Smooth muscle cell (in vitro differentiated cells): Measurements from ENCODE around the gene CA5A. TPM values are rescaled to one million over a fixed set of nuclear protein-coding genes. Genes with fewer than 3 reads are reported as not detected.
"Not testable (repeated sequence)": the region's sequence is repeated elsewhere in the genome, so short reads cannot be mapped to it uniquely, and the experiment has no call there.

ENCODE experiments used
- DNase-seq: peaks from one replicate; lab custom pipeline; 2025; ENCODE audit not compliant: unreplicated experiment; lab: John Stamatoyannopoulos, UW
- H2AFZ ChIP-seq: fragments of 200-600 bp; sonication (generic); 2 replicates; pipeline ENCODE4 v1.6.0; 2016; ENCODE audit warnings: antibody characterized with exemption, low read depth, mild to moderate bottlenecking
- H3F3A ChIP-seq: fragments of 200-600 bp; sonication (generic); 2 replicates; pipeline ENCODE4 v1.6.0; 2017; ENCODE audit warnings: antibody characterized with exemption, low read depth
- H3K27ac ChIP-seq: fragments of 200-600 bp; sonication (generic); 2 replicates; pipeline ENCODE4 v1.5.1; 2016; ENCODE audit warnings: low read depth, mild to moderate bottlenecking
- H3K27me3 ChIP-seq: fragments of 200-600 bp; sonication (generic); 2 replicates; pipeline ENCODE4 v1.6.1; 2016; ENCODE audit warnings: low read depth, mild to moderate bottlenecking
- H3K36me3 ChIP-seq: fragments of 200-600 bp; sonication (generic); 2 replicates; pipeline ENCODE4 v1.5.1; 2016; ENCODE audit warnings: low read depth
- H3K4me1 ChIP-seq: fragments of 200-600 bp; sonication (generic); 2 replicates; pipeline ENCODE4 v1.5.1; 2016; ENCODE audit warnings: low read depth
- H3K4me2 ChIP-seq: fragments of 200-600 bp; sonication (generic); 2 replicates; pipeline ENCODE4 v1.6.0; 2016; ENCODE audit warnings: mild to moderate bottlenecking
- H3K4me3 ChIP-seq: fragments of 200-600 bp; sonication (generic); 2 replicates; pipeline ENCODE4 v1.5.1; 2016; ENCODE audit warnings: mild to moderate bottlenecking
- H3K79me2 ChIP-seq: fragments of 200-600 bp; sonication (generic); 2 replicates; pipeline ENCODE4 v1.6.0; 2016; ENCODE audit warnings: low read depth, mild to moderate bottlenecking
- H3K9ac ChIP-seq: fragments of 200-600 bp; sonication (generic); 2 replicates; pipeline ENCODE4 v1.6.0; 2016; ENCODE audit warnings: low read depth
- H3K9me3 ChIP-seq: fragments of 200-600 bp; sonication (generic); replicated peaks from 2 replicates; pipeline ENCODE4 v1.5.1; 2016; ENCODE audit warnings: low read depth
- H4K20me1 ChIP-seq: fragments of 200-600 bp; sonication (generic); 2 replicates; pipeline ENCODE4 v1.6.0; 2016; ENCODE audit warnings: low read depth
- CTCF ChIP-seq: fragments of 200-600 bp; sonication (generic); IDR thresholded peaks from 2 replicates; pipeline ENCODE4 v1.5.1; 2017; ENCODE audit warnings: borderline replicate concordance, mild to moderate bottlenecking, antibody characterized with exemption; ENCODE audit not compliant: insufficient read depth, poor library complexity, severe bottlenecking
- WGBS: methylation state at CpG from one replicate; pipeline ENCODE4 v1.1.7; 2016; ENCODE audit warnings: low lambda C conversion rate; 5-methylcytosine and 5-hydroxymethylcytosine counted together
- polyA plus RNA-seq: library from polyadenylated mRNA; unstranded; fragments of >200 nt; fragmentation: Nextera tagmentation; extraction: Ambion mirVana; gene quantifications from 2 replicates; pipeline ENCODE4 v1.2.1, GENCODE V29; 2016
- total RNA-seq: library from RNA; depleted of rRNA; stranded (reverse); fragments of >200 nt; gene quantifications from 2 replicates; pipeline ENCODE4 v1.2.3, GENCODE V29; 2014

CA5A gene
- total and polyA plus RNA-seq, 2 experiments from 2014 or later: not detected

GRCh38 chr16:87891764-87892163 lies 44.6 kb downstream of the CA5A start:
- no peaks in the 10 kb centered on the region for H3K4me1 ChIP-seq
- H2AFZ ChIP-seq: no peak overlapping the region
- H3K79me2 ChIP-seq: no peaks in the 10 kb centered on the region
- H3K4me3 ChIP-seq: no peak overlapping the region
- H3F3A ChIP-seq: no peaks in the 10 kb centered on the region
- H3K36me3 ChIP-seq: no peaks in the 10 kb centered on the region
- no peaks in the 10 kb centered on the region for H3K27me3 ChIP-seq
- WGBS: 97% methylated on average over 21 of the region's 21 CpGs
- no peak overlapping the region for H3K4me2 ChIP-seq
- no peaks in the 10 kb centered on the region for H4K20me1 ChIP-seq
- TF ChIP-seq CTCF: no peak
- no peak for DNase-seq
- no peaks in the 10 kb centered on the region for H3K9me3 ChIP-seq
- no peak overlapping the region for H3K9ac ChIP-seq
- H3K27ac ChIP-seq: no peak overlapping the region

- 94% methylated on average over 10 of the region's 10 CpGs for WGBS
- not testable (repeated sequence) for H3K4me1 ChIP-seq, H3K27me3 ChIP-seq, H3K4me2 ChIP-seq, H3K4me3 ChIP-seq, H4K20me1 ChIP-seq, H2AFZ ChIP-seq, H3K27ac ChIP-seq, H3F3A ChIP-seq, H3K79me2 ChIP-seq, H3K36me3 ChIP-seq, H3K9ac ChIP-seq, DNase-seq, H3K9me3 ChIP-seq
- peak; percentile 26 for TF ChIP-seq CTCF
Observed at GRCh38 chr16:87889762-87890161, 46.6 kb downstream of the CA5A start.

- H3K79me2 ChIP-seq, H3K4me2 ChIP-seq, H3K9me3 ChIP-seq, H3K4me1 ChIP-seq, H3K27me3 ChIP-seq, H3K4me3 ChIP-seq, H3K36me3 ChIP-seq, H4K20me1 ChIP-seq, DNase-seq, H3F3A ChIP-seq, H2AFZ ChIP-seq, H3K9ac ChIP-seq, H3K27ac ChIP-seq: not testable (repeated sequence)
- WGBS: 95% methylated on average over 7 of the region's 7 CpGs
Observed at GRCh38 chr16:87888346-87888745, 48.0 kb downstream of the CA5A start.

GRCh38 chr16:87887931-87888330 lies 48.4 kb downstream of the CA5A start:
- not testable (repeated sequence) for H2AFZ ChIP-seq, H3K27me3 ChIP-seq, H3K9ac ChIP-seq, H3K36me3 ChIP-seq, H3K4me3 ChIP-seq, H3K4me2 ChIP-seq, H3K79me2 ChIP-seq, H3K27ac ChIP-seq, H3F3A ChIP-seq, H4K20me1 ChIP-seq, H3K9me3 ChIP-seq, DNase-seq, H3K4me1 ChIP-seq
- WGBS: 97% methylated on average over 8 of the region's 8 CpGs

- H3K9me3 ChIP-seq, H3K4me3 ChIP-seq, H4K20me1 ChIP-seq, H3K9ac ChIP-seq, H3F3A ChIP-seq, H2AFZ ChIP-seq, H3K79me2 ChIP-seq, H3K27ac ChIP-seq, H3K36me3 ChIP-seq, H3K4me2 ChIP-seq, H3K4me1 ChIP-seq, H3K27me3 ChIP-seq, DNase-seq: not testable (repeated sequence)
- 81% methylated on average over 8 of the region's 8 CpGs for WGBS
Observed at GRCh38 chr16:87885371-87885967, 50.9 kb downstream of the CA5A start.
